Measurements from ENCODE around the gene FZD4. TPM values are rescaled to one million over a fixed set of nuclear protein-coding genes. Genes with fewer than 3 reads are reported as not detected.

The FZD4 gene
- total RNA-seq, result 30.6 and 33.7 TPM in 2 replicates

GRCh38 chr11:86955361-86956120, at the start of gene FZD4:
FZD4 (minus strand) TSS chr11:86955395; CDS start chr11:86955085, 310 bp downstream.

Other genes with a start within 250 kb of the FZD4 start
- 150 and 252 TPM in 2 replicates for gene PRSS23, start 154.9 kb downstream of the FZD4 start, total RNA-seq
- gene TMEM135, start 82.5 kb upstream of the FZD4 start, total RNA-seq, result 26.3 and 32.7 TPM in 2 replicates